A549 (cell line): ENCODE results near the gene KRT3. TPM values are rescaled to one million over a fixed set of nuclear protein-coding genes. Genes with fewer than 3 reads are reported as not detected.

ENCODE experiments used
- ATAC-seq, 2 experiments: fragments of 200-7000 bp in 1 of 2; fragments of >200 bp in 1 of 2; cut with Nextera tagmentation in 1 of 2; cut with Tn5 transposase in 1 of 2; 3 replicates each; pipeline versions ENCODE4 v1.8.0 to v1.9.1; 2018 to 2020; ENCODE audit warnings: mild to moderate bottlenecking in 1 of 2, moderate library complexity in 1 of 2
- CTCF ChIA-PET: fragments of 300-600 bp; sonication (Branson Sonifier 250); formaldehyde crosslinking; extraction: SDS; loops from one replicate; lab custom pipeline; 2021; ENCODE audit warnings: antibody characterized with exemption, inconsistent platforms; lab: Yijun Ruan, JAX
- POLR2A ChIA-PET: fragments of 350-600 bp; formaldehyde crosslinking; extraction: SDS; loops from one replicate; lab custom pipeline; 2021; ENCODE audit warnings: antibody characterized with exemption, inconsistent platforms; lab: Yijun Ruan, JAX
- DNase-seq, 2 experiments: peaks; one replicate each; pipeline versions ENCODE4 v3.0.0 to v3.0.0-alpha.2; 2011 to 2016; ENCODE audit warnings: low read depth in 1 of 2, low spot score in 1 of 2
- FAIRE-seq: peaks from 2 replicates; lab custom pipeline; 2011; peaks lifted over from hg19 to GRCh38; lab: Jason Lieb, UNC
- H3K27ac ChIP-seq, 2 experiments: fragments of >200 bp; sonication (Bioruptor Twin); formaldehyde crosslinking; 3 replicates each; pipeline ENCODE4 v1.5.1; 2016 to 2017
- H3K4me1 ChIP-seq: fragments of >200 bp; sonication (Bioruptor Twin); formaldehyde crosslinking; 3 replicates; pipeline ENCODE4 v1.6.1; 2016
- H3K4me2 ChIP-seq: fragments of >200 bp; sonication (Bioruptor Twin); formaldehyde crosslinking; 3 replicates; pipeline ENCODE4 v1.6.1; 2016
- H3K4me3 ChIP-seq: fragments of >200 bp; sonication (Bioruptor Twin); formaldehyde crosslinking; 3 replicates; pipeline ENCODE4 v1.5.1; 2016
- H3K9me3 ChIP-seq: fragments of >200 bp; sonication (Bioruptor Twin); formaldehyde crosslinking; 3 replicates; pipeline ENCODE4 v1.6.1; 2016
- CBX8 ChIP-seq: fragments of 200-600 bp; sonication (generic); IDR thresholded peaks from 2 replicates; pipeline ENCODE4 v1.6.1; 2016
- KDM5A ChIP-seq: fragments of 200-600 bp; sonication (generic); IDR thresholded peaks from 2 replicates; pipeline ENCODE4 v1.6.1; 2016; ENCODE audit warnings: antibody characterized with exemption, mild to moderate bottlenecking
- MAFK ChIP-seq: fragments of 450-650 bp; IDR thresholded peaks from 2 replicates; pipeline ENCODE4 v1.6.1; 2014; ENCODE audit not compliant: partially characterized antibody
- MAZ ChIP-seq: fragments of 150-350 bp; IDR thresholded peaks from 2 replicates; pipeline ENCODE4 v1.6.1; 2014; ENCODE audit warnings: antibody characterized with exemption, low read depth, low read length, borderline replicate concordance
- PHF8 ChIP-seq: fragments of 200-600 bp; sonication (generic); IDR thresholded peaks from 2 replicates; pipeline ENCODE4 v1.6.1; 2016; ENCODE audit warnings: low read depth, mild to moderate bottlenecking, antibody characterized with exemption, moderate library complexity, borderline replicate concordance
- RCOR1 ChIP-seq: fragments of 150-350 bp; IDR thresholded peaks from 2 replicates; pipeline ENCODE4 v1.6.1; 2014; ENCODE audit warnings: antibody characterized with exemption, low read length, low read depth
- TP53 ChIP-seq: fragments of 250-450 bp; sonication (Bioruptor Pico); IDR thresholded peaks from 2 replicates; pipeline ENCODE4 v1.5.0; 2021; ENCODE audit warnings: mild to moderate bottlenecking, moderate library complexity
- ZC3H11A ChIP-seq: fragments of 450-650 bp; IDR thresholded peaks from 2 replicates; pipeline ENCODE4 v1.6.1; 2014; ENCODE audit warnings: antibody characterized with exemption, mild to moderate bottlenecking
- ZFP36 ChIP-seq: fragments of 450-650 bp; IDR thresholded peaks from 2 replicates; pipeline ENCODE4 v1.6.1; 2014; ENCODE audit warnings: borderline replicate concordance; ENCODE audit not compliant: partially characterized antibody
- WGBS: methylation state at CpG from one replicate; pipeline ENCODE4 v1.1.6; 2017; ENCODE audit errors: missing lambda C conversion rate; 5-methylcytosine and 5-hydroxymethylcytosine counted together
- polyA plus RNA-seq, 4 experiments: library from polyadenylated mRNA; depleted of rRNA in 3 of 4; stranded (reverse); fragments of >200 nt; fragmentation: RNase III in 1 of 4; extraction: RNeasy Plus Mini Kit Qiagen cat#74134 plus additional on column Dnase treatment in 1 of 4; gene quantifications; 2 replicates in 3 of 4; 3 replicates in 1 of 4; pipeline ENCODE4 v1.2.3, GENCODE V29; 2011 to 2017
- TF ChIP-seq, protein P1 (sequence below): fragments of >200 bp; sonication (Bioruptor Twin); formaldehyde crosslinking; IDR thresholded peaks from 3 replicates; pipeline ENCODE4 v1.5.1; 2016
- TF ChIP-seq, protein P2 (sequence below): fragments of >200 bp; sonication (Bioruptor Twin); formaldehyde crosslinking; IDR thresholded peaks from 3 replicates; pipeline ENCODE4 v1.6.1; 2016
- TF ChIP-seq, protein P3 (sequence below): IDR thresholded peaks from 2 replicates; pipeline ENCODE4 v1.6.1; 2012
- TF ChIP-seq, protein P4 (sequence below): fragments of 250-450 bp; sonication (Bioruptor Pico); IDR thresholded peaks from 2 replicates; pipeline ENCODE4 v1.5.0; 2020; ENCODE audit warnings: low read depth, mild to moderate bottlenecking, moderate library complexity

The KRT3 gene
- polyA plus RNA-seq, 2 of the 4 experiments (the other 2 are of a cell fraction), result 0.04 to 0.06 TPM

DNA sequence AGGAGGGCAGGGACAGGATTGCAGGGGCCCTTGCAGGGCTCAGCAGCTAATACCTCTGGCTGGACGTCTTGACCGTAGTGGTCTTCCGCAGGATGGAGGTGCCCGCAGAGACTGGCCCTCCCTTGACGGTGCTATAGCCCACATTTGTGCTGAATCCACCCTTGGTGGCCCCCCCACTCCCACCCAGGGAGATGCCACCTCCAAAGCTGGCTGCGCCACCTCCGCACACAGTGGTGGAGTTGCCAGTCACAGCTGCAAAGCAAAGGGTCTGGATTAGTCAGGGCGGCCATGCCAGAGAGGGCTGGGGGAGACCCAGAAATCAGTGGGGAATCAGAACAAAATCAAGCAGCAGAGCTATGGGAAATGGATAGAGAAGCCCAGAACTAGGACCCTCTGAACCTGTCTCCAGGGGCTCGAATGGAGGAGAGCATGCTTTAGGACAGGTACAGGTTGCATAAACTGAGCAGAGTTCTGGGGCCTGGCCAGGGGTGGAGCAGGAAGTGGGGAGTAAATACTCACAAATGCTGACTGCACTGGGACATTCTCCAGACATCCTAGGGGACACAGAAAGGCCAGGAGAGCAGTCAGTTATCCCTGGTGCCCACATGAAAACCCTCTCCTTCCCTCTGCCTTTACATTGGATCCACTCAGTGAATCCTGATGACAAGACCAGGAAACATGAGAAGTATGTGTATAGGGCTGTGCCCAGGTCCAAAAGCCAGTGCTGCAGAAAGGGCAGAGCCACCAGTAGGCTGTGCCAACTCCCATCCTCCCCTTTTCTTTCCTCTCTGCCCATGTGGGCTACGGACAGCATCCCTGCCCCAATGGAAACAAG, 26.1 kb upstream of the KRT3 start:
- Histone ChIP-seq H3K4me3 (no peak overlapping the region), H3K4me1 (peaks cover 39% of the 10 kb centered on the region), H3K9me3 (no peaks in the 10 kb centered on the region), H3K4me2 (peak overlapping the region; percentile 44), H3K27ac (peak overlapping the region; percentile 47 to 53)
- no peak for FAIRE-seq
- ATAC-seq, result peak; percentile 57 to 77; a peak in 5 of 6 replicates
- WGBS, result 70% methylated on average over 6 of the region's 10 CpGs
- TF ChIP-seq, protein P1, sequence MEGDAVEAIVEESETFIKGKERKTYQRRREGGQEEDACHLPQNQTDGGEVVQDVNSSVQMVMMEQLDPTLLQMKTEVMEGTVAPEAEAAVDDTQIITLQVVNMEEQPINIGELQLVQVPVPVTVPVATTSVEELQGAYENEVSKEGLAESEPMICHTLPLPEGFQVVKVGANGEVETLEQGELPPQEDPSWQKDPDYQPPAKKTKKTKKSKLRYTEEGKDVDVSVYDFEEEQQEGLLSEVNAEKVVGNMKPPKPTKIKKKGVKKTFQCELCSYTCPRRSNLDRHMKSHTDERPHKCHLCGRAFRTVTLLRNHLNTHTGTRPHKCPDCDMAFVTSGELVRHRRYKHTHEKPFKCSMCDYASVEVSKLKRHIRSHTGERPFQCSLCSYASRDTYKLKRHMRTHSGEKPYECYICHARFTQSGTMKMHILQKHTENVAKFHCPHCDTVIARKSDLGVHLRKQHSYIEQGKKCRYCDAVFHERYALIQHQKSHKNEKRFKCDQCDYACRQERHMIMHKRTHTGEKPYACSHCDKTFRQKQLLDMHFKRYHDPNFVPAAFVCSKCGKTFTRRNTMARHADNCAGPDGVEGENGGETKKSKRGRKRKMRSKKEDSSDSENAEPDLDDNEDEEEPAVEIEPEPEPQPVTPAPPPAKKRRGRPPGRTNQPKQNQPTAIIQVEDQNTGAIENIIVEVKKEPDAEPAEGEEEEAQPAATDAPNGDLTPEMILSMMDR, result no peak
- TF ChIP-seq PHF8 (no peak), ZFP36 (no peak), CBX8 (no peak), RCOR1 (no peak), ZC3H11A (no peak)
- TF ChIP-seq, protein P2, sequence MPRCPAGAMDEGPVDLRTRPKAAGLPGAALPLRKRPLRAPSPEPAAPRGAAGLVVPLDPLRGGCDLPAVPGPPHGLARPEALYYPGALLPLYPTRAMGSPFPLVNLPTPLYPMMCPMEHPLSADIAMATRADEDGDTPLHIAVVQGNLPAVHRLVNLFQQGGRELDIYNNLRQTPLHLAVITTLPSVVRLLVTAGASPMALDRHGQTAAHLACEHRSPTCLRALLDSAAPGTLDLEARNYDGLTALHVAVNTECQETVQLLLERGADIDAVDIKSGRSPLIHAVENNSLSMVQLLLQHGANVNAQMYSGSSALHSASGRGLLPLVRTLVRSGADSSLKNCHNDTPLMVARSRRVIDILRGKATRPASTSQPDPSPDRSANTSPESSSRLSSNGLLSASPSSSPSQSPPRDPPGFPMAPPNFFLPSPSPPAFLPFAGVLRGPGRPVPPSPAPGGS, result no peak
- POLR2A ChIA-PET, result no interaction called here
- CTCF ChIA-PET, result interaction anchor here (0.9 to 1.9 kb wide), 4 partner anchors 13 to 240 kb away, joined by 3 to 5 read pairs (median 4); no protein-coding TSS in a partner anchor
- peak; percentile 31 to 57 for DNase-seq

DNA sequence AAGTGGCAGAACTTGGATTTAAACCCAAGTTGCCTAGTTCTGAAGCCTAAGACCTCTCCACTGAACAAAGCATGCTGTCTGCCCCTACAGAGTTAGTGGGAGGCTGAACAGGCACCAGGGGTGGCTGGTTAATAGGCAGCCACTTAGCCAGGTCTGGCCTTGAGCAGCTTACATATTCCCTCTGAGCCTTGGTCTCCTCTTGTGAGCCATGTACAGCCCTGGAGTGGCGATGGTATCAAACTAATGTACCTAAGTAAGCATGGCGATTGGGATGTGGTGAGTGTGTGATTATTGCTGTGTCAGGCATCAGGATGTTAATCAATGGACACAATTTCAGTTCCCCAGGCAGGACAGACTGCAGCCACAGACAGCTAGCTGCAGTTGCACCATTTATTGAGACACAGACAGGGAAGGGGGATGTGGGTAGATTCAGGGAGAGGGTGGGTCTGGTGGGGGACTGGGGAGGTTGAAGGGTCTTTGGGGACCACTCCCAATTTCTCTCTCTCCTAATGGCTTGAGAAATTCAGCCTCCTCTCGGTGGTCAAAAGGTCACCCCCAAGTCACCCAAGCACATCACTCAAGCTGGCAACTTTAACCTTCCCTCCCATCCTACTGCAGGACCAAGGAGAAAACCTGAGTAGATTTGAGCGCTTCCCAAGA, 25.3 kb upstream of the KRT3 start:
- FAIRE-seq, result no peak
- peak in 1 of 2 experiments; percentile 18; a peak in 2 of 6 replicates for ATAC-seq
- Histone ChIP-seq H3K4me3 (no peak overlapping the region), H3K4me2 (peak overlapping the region; percentile 44; the same call in 2 of the 3 replicates), H3K27ac (peak overlapping the region in 1 of 2 experiments; percentile 17; a peak in 2 of 6 replicates), H3K4me1 (peaks cover 36% of the 10 kb centered on the region), H3K9me3 (no peaks in the 10 kb centered on the region)
- DNase-seq, result no peak
- TF ChIP-seq PHF8, result no peak
- peak; percentile 12 for TF ChIP-seq MAFK
- TF ChIP-seq KDM5A, result no peak
- TF ChIP-seq TP53, result no peak
- no peak for TF ChIP-seq RCOR1
- TF ChIP-seq, protein P3, sequence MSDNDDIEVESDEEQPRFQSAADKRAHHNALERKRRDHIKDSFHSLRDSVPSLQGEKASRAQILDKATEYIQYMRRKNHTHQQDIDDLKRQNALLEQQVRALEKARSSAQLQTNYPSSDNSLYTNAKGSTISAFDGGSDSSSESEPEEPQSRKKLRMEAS, result no peak
- TF ChIP-seq, protein P4, sequence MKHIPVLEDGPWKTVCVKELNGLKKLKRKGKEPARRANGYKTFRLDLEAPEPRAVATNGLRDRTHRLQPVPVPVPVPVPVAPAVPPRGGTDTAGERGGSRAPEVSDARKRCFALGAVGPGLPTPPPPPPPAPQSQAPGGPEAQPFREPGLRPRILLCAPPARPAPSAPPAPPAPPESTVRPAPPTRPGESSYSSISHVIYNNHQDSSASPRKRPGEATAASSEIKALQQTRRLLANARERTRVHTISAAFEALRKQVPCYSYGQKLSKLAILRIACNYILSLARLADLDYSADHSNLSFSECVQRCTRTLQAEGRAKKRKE (CRISPR knock-in tag), result no peak
- no peak for TF ChIP-seq MAZ
- TF ChIP-seq, protein P2, result no peak
- ChIA-PET CTCF (interaction anchor here (0.7 to 1.9 kb wide), 4 partner anchors 14 to 239 kb away, joined by 3 to 5 read pairs (median 4); no protein-coding TSS in a partner anchor), POLR2A (no interaction called here)
- 92% methylated on average over 4 of the region's 4 CpGs for WGBS
